Measurements from ENCODE around the gene BEGAIN. TPM values are rescaled to one million over a fixed set of nuclear protein-coding genes. Genes with fewer than 3 reads are reported as not detected.

Gene BEGAIN
- total RNA-seq, 2 donors from 2014 or later = 0.91 to 1.3 TPM

DNA sequence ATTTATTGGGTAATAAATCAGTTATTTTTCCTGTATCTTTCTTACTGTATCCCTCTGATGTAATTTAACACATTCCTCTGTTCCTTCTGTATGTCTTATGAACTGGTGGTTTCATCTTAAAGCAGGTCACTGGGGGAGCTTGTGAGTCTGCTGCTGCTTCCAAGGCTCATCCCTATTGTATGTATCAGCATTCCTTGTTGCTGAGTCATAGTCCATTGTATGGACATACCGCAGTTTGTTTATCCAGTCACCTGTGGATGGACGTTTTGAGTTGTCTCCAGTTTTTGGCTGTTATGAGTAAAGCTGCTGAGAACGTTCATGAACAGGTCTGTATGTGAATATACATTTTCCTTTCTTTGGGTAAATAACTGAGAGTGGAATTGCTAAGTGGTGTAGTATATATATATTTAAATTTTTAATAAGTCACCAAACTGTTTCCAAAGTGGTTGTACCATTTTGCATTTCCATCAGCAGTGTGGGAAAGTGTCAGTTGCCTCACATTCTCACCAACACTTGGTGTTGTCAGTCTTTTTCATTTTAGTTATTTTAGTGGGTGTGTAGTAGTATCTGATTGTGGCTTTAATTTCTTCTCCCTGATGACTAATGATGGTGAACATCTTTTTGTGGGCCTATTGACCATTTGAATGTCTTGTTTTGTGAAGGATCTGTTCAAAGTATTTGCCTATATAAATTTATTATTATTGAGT, 82.7 kb downstream of the BEGAIN start:
- Histone ChIP-seq H3K27me3 (ENCODE audit: control insufficient read depth, insufficient read depth, low read length, poor library complexity, severe bottlenecking) (no peaks in the 10 kb centered on the region), H3K9me3 (ENCODE audit: control insufficient read depth, low read length) (peaks cover 17% of the 10 kb centered on the region), H3K4me3 (ENCODE audit: low read length) (no peak overlapping the region), H3K4me1 (ENCODE audit: control insufficient read depth, insufficient read depth, low read length) (no peaks in the 10 kb centered on the region), H3K27ac (ENCODE audit: low read depth, low read length) (no peak overlapping the region), H3K36me3 (ENCODE audit: control insufficient read depth, insufficient read depth, low read length) (no peaks in the 10 kb centered on the region), H3K9ac (ENCODE audit: extremely low read depth, low read length, poor library complexity, severe bottlenecking) (no peak overlapping the region)
- H3K9me3 Mint-ChIP-seq = peaks cover 25% of the 10 kb centered on the region
- WGBS, 2 experiments (ENCODE audit: insufficient coverage in 1 of 2, insufficient read length in 1 of 2) = 80 to 89% methylated on average over 2 to 3 of the region's 3 CpGs
- H3K4me3 Mint-ChIP-seq = no peak overlapping the region
- no peak overlapping the region for H3K27ac Mint-ChIP-seq
- no peak for DNase-seq
- H3K4me1 Mint-ChIP-seq = no peaks in the 10 kb centered on the region
- H3K36me3 Mint-ChIP-seq (ENCODE audit: low read depth) = peaks cover 5% of the 10 kb centered on the region
- no peaks in the 10 kb centered on the region for H3K27me3 Mint-ChIP-seq (ENCODE audit: insufficient read depth)
- TF ChIP-seq CTCF (conservative IDR thresholded peaks at IDR 0.05) = no peak

- Mint-ChIP-seq H3K27me3 (ENCODE audit: insufficient read depth) (no peaks in the 10 kb centered on the region), H3K4me1 (no peaks in the 10 kb centered on the region), H3K36me3 (ENCODE audit: low read depth) (peaks cover 5% of the 10 kb centered on the region), H3K9me3 (peaks cover 25% of the 10 kb centered on the region), H3K4me3 (no peak overlapping the region), H3K27ac (no peak overlapping the region)
- no peaks in the 10 kb centered on the region for H3K27me3 ChIP-seq (ENCODE audit: control insufficient read depth, insufficient read depth, low read length, poor library complexity, severe bottlenecking)
- no peak overlapping the region for H3K27ac ChIP-seq (ENCODE audit: low read depth, low read length)
- H3K4me3 ChIP-seq (ENCODE audit: low read length) = no peak overlapping the region
- no peaks in the 10 kb centered on the region for H3K4me1 ChIP-seq (ENCODE audit: control insufficient read depth, insufficient read depth, low read length)
- peaks cover 17% of the 10 kb centered on the region for H3K9me3 ChIP-seq (ENCODE audit: control insufficient read depth, low read length)
- DNase-seq = no peak
- WGBS, 2 experiments (ENCODE audit: insufficient coverage in 1 of 2, insufficient read length in 1 of 2) = 91 to 93% methylated on average over 6 to 7 of the region's 7 CpGs
- H3K9ac ChIP-seq (ENCODE audit: extremely low read depth, low read length, poor library complexity, severe bottlenecking) = no peak overlapping the region
- no peaks in the 10 kb centered on the region for H3K36me3 ChIP-seq (ENCODE audit: control insufficient read depth, insufficient read depth, low read length)
- TF ChIP-seq CTCF (conservative IDR thresholded peaks at IDR 0.05) = no peak
Observed at GRCh38 chr14:100503251-100503650, 84.0 kb downstream of the BEGAIN start.

- Histone ChIP-seq H3K4me3 (ENCODE audit: low read length) (no peak overlapping the region), H3K36me3 (ENCODE audit: control insufficient read depth, insufficient read depth, low read length) (no peaks in the 10 kb centered on the region), H3K27me3 (ENCODE audit: control insufficient read depth, insufficient read depth, low read length, poor library complexity, severe bottlenecking) (no peaks in the 10 kb centered on the region), H3K4me1 (ENCODE audit: control insufficient read depth, insufficient read depth, low read length) (no peaks in the 10 kb centered on the region), H3K9me3 (ENCODE audit: control insufficient read depth, low read length) (peaks cover 17% of the 10 kb centered on the region), H3K27ac (ENCODE audit: low read depth, low read length) (no peak overlapping the region), H3K9ac (ENCODE audit: extremely low read depth, low read length, poor library complexity, severe bottlenecking) (no peak overlapping the region)
- Mint-ChIP-seq H3K27ac (no peak overlapping the region), H3K36me3 (ENCODE audit: low read depth) (peaks cover 5% of the 10 kb centered on the region), H3K4me3 (no peak overlapping the region), H3K9me3 (peaks cover 25% of the 10 kb centered on the region), H3K4me1 (no peaks in the 10 kb centered on the region), H3K27me3 (ENCODE audit: insufficient read depth) (no peaks in the 10 kb centered on the region)
- TF ChIP-seq CTCF (conservative IDR thresholded peaks at IDR 0.05) = no peak
- WGBS, 2 experiments (ENCODE audit: insufficient coverage in 1 of 2, insufficient read length in 1 of 2) = 89 to 95% methylated on average over 7 to 10 of the region's 10 CpGs
- DNase-seq = no peak
Observed at GRCh38 chr14:100502622-100503220, 84.5 kb downstream of the BEGAIN start.
